ENCODE data around the gene TRNAU1AP. TPM values are rescaled to one million over a fixed set of nuclear protein-coding genes. Genes with fewer than 3 reads are reported as not detected.
"Not testable (repeated sequence)": the region's sequence is repeated elsewhere in the genome, so short reads cannot be mapped to it uniquely, and the experiment has no call there.

TRNAU1AP gene
- total RNA-seq, 4 donors from 2014 or later, result 5.3 to 19.7 (median 12.0) TPM

GRCh38 chr1:28565726-28566125 lies 12.8 kb downstream of the TRNAU1AP start:
- H3K27me3 ChIP-seq, result no peaks in the 10 kb centered on the region
- H3K4me3 ChIP-seq, result no peak overlapping the region
- H3K27ac ChIP-seq, result no peak overlapping the region
- peaks cover 0 to 13% of the 10 kb centered on the region in 2 donors for H3K4me1 ChIP-seq
- intact Hi-C loops (cut with DNase I; ENCODE audit: low total_unique reads) (no loop called here), in situ Hi-C loops (cut with MboI; ENCODE audit: low sequenced_read_pairs in 4 of 4) (no loop called here)
- no peak for DNase-seq
- no peak for ATAC-seq
- no peaks in the 10 kb centered on the region for H3K9me3 ChIP-seq
- TF ChIP-seq POLR2A (IDR thresholded peaks at IDR 0.05) (no peak), CTCF (IDR thresholded peaks at IDR 0.05 in 4 of 5, conservative IDR thresholded peaks at IDR 0.05 in 1 of 5) (no peak)
- H3K36me3 ChIP-seq, result peaks cover 3 to 96% of the 10 kb centered on the region in 2 donors

GRCh38 chr1:28566931-28567330 lies 14.0 kb downstream of the TRNAU1AP start:
- Histone ChIP-seq H3K4me3 (no peak overlapping the region), H3K27me3 (no peaks in the 10 kb centered on the region), H3K9me3 (no peaks in the 10 kb centered on the region), H3K36me3 (peaks cover 0 to 96% of the 10 kb centered on the region in 2 donors), H3K4me1 (peaks cover 0 to 4% of the 10 kb centered on the region in 2 donors), H3K27ac (no peak overlapping the region)
- ATAC-seq (no peak), DNase-seq (no peak)
- no peak for TF ChIP-seq CTCF (IDR thresholded peaks at IDR 0.05 in 4 of 5, conservative IDR thresholded peaks at IDR 0.05 in 1 of 5)
- no peak for TF ChIP-seq POLR2A (IDR thresholded peaks at IDR 0.05)
- in situ Hi-C loops (cut with MboI; ENCODE audit: low sequenced_read_pairs in 4 of 4) (no loop called here), intact Hi-C loops (cut with DNase I; ENCODE audit: low total_unique reads) (no loop called here)

GRCh38 chr1:28571911-28572310 lies 19.0 kb downstream of the TRNAU1AP start:
- DNase-seq, result no peak
- TF ChIP-seq POLR2A (IDR thresholded peaks at IDR 0.05), result no peak
- TF ChIP-seq CTCF (IDR thresholded peaks at IDR 0.05 in 4 of 5, conservative IDR thresholded peaks at IDR 0.05 in 1 of 5), result no peak
- no peak overlapping the region for H3K27ac ChIP-seq
- in situ Hi-C loops (cut with MboI; ENCODE audit: low sequenced_read_pairs in 4 of 4) (no loop called here), intact Hi-C loops (cut with DNase I; ENCODE audit: low total_unique reads) (no loop called here)
- H3K27me3 ChIP-seq, result no peaks in the 10 kb centered on the region
- no peaks in the 10 kb centered on the region for H3K4me1 ChIP-seq
- peaks cover 0 to 88% of the 10 kb centered on the region in 2 donors for H3K36me3 ChIP-seq
- no peak overlapping the region for H3K4me3 ChIP-seq
- no peaks in the 10 kb centered on the region for H3K9me3 ChIP-seq
- no peak for ATAC-seq

- H3K27me3 ChIP-seq; ATAC-seq; H3K9me3 ChIP-seq; H3K4me3 ChIP-seq; DNase-seq; H3K4me1 ChIP-seq; H3K27ac ChIP-seq; intact Hi-C loops (cut with DNase I; ENCODE audit: low total_unique reads); in situ Hi-C loops (cut with MboI; ENCODE audit: low sequenced_read_pairs in 4 of 4): not testable (repeated sequence)
- H3K36me3 ChIP-seq, result peaks cover 0 to 88% of the 10 kb centered on the region in 2 donors
Measured at GRCh38 chr1:28572891-28573290, 20.0 kb downstream of the TRNAU1AP start.

- in situ Hi-C loops (cut with MboI; ENCODE audit: low sequenced_read_pairs in 4 of 4), result no loop called here
- TF ChIP-seq POLR2A (IDR thresholded peaks at IDR 0.05), result no peak
- TF ChIP-seq CTCF (IDR thresholded peaks at IDR 0.05 in 4 of 5, conservative IDR thresholded peaks at IDR 0.05 in 1 of 5), result no peak
- intact Hi-C loops (cut with DNase I; ENCODE audit: low total_unique reads), result no loop called here
- no peak overlapping the region for H3K27ac ChIP-seq
- no peaks in the 10 kb centered on the region for H3K27me3 ChIP-seq
- peaks cover 0 to 88% of the 10 kb centered on the region in 2 donors for H3K36me3 ChIP-seq
- H3K4me1 ChIP-seq, result no peaks in the 10 kb centered on the region
- no peak overlapping the region for H3K4me3 ChIP-seq
- ATAC-seq (no peak), DNase-seq (no peak)
- H3K9me3 ChIP-seq, result no peaks in the 10 kb centered on the region
Measured at GRCh38 chr1:28573564-28573963, 20.7 kb downstream of the TRNAU1AP start.

All from gastrocnemius medialis (tissue), 4 donors.